COLO668 (cell line): ENCODE results near the gene SUSD6.
"Not testable (repeated sequence)": the region's sequence is repeated elsewhere in the genome, so short reads cannot be mapped to it uniquely, and the experiment has no call there.

Source experiments
- DNase-seq: peaks from one replicate; lab custom pipeline; 2025; ENCODE audit not compliant: unreplicated experiment; lab: John Stamatoyannopoulos, UW

Gene SUSD6

DNA sequence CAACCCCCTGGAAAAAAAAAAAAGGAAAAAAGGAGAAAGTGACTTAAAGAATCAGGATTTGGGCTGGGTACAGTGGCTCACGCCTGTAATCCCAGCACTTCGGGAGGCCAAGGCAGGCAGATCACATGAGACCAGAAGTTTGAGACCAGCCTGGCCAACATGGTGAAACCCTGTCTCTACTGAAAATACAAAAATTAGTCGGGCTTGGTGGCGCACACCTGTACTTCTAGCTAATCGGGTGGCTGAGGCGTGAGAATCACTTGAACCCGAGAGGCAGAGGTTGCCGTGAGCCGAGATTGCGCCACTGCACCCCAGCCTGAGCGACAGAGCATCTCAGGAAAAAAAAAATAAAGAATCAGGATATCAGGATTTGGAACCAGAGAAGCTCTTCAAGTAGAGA lies 36.2 kb downstream of the SUSD6 start:
- not testable (repeated sequence) for DNase-seq

- peak; percentile 46 for DNase-seq
These were observed 37.4 kb downstream of the SUSD6 start for GRCh38 chr14:69648480-69649451.

DNA sequence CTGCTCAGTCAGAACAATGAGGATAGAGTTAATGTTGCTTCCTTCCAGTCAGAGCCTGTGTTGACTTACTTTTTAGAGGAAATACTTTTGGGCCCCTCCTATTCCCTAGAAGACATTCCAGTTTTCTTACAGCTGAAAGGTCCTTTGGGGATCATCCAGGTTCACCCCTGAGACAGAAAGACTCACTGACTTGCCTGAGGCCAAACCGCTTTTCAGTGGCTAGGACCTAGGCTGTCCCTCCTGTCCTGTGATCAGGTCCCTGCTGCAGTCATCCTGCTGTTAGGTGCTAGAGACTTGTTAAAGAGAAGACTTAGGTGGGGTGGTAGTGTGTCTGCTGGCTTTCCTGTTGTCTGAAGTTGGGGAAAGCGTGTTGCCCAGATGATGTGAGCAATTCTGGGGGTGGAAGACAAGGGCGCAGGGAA lies 39.6 kb downstream of the SUSD6 start:
- DNase-seq = no peak

DNA sequence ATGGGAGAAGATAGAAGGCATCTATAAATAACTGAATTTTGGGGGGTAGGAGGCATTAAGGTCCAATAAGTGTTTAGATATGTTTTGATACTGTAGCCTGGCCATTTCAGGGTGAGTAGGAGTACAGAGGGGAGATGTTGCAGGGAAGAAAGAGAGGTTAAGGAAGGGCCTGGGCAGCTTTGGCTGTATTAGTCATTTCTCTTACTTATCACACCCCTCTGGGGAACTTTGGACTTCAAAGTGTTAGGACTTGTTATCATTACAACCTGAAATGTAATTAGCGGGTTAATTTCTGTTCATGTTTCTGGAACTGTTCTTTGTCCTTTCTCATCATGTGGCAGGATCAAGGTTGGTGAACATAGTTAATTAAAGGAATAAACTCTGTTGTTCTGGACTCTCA lies 40.3 kb downstream of the SUSD6 start:
- no peak for DNase-seq

DNA sequence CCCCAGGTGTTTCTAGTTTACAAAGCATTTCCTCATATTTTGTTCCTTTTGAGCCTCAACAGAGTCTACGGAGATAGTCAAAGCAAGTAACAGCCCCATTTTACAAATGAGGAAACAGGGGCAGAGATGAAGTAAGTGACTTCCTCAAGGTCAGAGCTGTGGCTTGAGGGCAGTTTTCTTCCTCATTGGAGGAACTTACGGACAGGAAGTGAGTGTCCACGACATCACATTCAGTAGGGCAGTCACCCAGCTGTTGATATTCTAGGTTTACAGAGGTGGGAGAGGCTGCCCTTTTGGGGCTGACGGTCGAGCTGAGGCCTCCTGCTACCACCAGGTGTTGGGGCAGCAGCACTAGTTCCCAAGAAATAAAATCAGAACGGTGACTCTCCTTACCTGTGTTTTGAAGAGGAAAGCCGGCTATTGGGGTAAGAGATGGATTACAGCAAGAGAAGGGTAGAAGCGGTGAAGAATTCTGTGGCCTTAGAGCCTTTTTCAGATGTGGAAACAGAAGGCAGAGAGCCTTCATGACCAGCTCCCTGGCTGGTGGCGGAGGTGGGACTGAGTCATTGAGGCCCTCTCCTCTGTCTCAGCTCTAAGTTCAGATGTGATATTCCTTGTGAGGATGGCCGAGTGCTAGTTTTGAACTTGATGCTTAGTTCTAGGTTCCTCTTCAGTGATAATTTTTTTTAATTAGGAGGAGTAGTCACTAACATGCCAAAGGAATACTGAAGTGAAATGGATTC lies 41.7 kb downstream of the SUSD6 start:
- DNase-seq = no peak

- DNase-seq = no peak
These were observed 42.7 kb downstream of the SUSD6 start for GRCh38 chr14:69654116-69654515.

DNA sequence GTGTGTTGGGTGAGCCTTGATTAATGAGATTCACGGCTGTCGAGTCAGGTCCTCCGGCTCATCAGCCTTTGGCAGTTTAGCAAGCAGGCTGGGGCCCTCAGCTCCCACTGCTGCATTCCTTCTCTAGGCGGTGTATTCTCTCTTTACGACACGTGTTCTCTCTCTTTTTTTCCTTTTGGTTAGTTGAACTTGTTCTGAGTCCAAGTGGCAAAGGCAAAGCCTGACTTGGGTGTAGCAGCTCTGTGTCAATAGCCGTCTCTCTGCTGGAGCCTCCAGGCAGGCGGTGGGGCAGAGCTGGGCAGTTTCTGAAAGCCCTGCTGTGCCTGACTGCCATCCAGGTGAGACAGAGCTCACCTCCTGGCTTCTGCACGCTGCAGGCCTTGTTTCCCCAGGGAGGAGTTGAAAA lies 46.6 kb downstream of the SUSD6 start:
- DNase-seq = peak; percentile 78

DNA sequence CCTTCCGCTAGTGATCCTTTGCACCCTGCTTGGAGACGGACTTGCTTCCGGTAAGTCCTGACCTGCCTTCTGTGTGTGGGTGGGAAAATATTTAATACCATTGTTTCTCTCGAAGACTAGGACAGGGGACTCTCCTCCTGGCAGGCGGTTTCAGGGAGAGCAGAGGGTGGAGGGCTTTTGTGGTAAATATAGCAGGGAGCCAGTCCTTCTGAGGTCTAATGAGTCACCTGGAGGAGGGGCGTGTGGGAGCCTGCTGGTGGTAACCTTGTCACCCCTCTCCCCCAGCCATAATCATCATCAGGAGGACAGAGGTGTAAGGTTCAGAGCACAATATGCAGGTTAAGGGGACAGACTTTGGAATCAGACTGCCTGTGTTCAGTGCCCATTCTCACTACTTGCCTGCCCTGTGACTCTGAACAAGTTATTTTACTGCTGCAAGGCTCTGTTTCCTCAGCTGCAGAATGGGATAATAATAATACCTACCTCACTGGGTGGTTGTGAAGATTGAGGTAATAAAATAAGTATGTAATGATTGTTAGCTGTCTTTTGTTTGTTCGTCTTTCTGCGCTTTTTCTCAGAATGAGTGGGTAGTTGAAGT lies 47.4 kb downstream of the SUSD6 start:
- DNase-seq = peak; percentile 44

- no peak for DNase-seq
These were observed 49.2 kb downstream of the SUSD6 start for GRCh38 chr14:69660344-69661193.

DNA sequence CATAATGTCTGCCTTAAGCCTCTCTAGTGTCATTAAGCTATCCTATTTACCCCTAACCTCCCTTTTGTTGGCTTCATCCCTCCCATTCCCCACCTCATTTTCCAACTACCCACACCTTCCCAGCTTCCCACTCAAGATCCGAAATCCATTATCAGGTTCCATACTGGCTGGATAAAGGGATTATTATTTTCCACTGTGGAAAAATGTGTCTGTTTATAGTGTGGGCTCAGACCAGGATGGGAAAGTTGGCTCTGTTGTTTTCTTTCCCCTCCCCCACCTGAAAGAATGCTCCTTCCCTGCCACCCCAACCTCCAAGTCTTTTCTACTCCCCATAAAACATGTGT lies 49.8 kb downstream of the SUSD6 start:
- DNase-seq = no peak

DNA sequence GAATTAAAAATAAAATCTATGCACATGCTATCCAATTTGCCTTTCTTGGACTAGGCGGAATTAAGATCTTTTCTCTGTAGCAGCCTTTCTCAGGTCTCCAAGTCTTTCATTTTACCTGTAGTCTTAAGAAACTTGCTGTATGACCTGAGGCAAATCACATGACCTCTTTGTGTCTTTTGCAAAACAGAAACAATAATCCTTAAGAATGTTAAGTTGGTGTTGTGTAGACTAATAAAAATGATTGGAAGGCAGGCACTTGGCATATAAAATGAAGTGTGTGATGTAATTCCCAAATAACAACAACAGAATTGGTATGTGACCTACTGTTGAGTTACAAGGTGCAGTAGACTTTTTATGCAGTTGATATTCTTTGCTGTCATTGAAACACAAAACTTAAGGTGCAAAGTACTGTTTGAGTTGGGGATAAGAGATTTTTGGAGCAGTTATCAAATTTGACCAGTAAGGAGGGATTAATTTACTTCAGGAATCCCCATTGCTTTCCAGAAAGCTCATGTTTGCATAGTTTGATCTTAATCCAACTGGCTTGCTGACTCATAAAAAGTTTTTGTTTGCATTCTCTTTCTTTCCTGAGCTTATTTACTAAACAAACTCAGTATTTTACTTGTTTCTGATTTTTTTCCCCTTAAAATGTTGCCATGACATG lies 51.4 kb downstream of the SUSD6 start:
- no peak for DNase-seq

DNA sequence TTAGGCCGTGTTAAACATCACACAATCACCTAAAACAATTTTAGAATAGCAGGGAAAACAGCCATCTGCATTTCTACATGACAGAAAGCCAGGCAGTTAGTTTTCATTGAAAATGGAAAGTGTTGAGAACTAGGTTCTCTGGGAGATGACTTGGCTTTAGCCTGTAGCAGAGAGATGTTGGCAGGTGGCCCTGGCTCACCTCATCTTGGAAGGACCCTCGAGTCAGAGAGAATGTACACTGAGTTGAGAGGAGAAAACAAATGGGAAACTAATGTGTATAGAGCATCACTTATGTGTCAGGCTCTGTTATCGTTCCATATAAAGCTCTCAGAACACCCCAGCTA lies 51.9 kb downstream of the SUSD6 start:
- no peak for DNase-seq

- DNase-seq = no peak
These were observed 52.9 kb downstream of the SUSD6 start for GRCh38 chr14:69664265-69664664.

- DNase-seq = no peak
These were observed 53.6 kb downstream of the SUSD6 start for GRCh38 chr14:69664865-69665526.

DNA sequence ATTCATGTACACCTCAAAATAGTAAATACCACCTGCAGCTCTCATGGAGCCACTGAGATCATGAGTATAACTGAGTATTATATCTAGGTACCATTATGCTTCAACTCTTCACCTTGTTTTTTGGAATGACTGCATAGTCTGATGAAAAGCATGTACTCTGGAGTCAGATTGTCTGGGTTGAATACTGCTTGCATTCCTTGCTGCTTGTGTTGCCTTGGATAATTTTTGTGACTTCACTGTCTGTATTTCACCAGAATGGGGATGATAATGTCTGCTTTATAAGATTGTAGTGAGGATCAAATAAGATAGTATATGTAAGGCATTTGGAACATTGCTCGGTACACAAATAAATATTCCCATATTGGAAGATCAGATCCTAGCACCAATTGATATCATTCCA lies 54.2 kb downstream of the SUSD6 start:
- DNase-seq = no peak

- DNase-seq = no peak
These were observed 54.7 kb downstream of the SUSD6 start for GRCh38 chr14:69666112-69666511.

DNA sequence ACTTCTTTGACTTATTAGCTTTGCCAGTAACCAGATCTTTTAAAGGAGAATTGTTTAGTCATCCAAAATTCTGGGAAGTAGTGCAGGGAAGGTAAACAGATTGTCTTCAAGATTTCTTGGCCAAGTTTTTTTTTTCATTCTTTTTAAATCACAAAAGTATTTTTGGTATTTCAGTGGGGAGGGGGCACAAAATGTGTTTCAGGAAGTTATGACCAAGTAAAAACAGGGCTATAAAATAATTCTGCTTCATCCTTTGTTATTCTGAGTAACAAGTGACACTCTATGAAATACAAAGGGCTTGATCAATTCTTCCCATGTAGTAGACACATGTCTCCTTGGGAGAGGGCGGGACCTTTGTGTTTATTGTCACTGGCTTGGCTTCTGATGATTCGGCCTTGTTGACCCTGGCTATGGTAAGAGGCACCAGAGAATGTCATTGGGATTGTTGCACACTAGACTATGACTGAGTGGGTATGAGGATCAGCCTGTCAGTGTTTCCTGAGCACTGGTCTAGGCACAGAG lies 55.4 kb downstream of the SUSD6 start:
- DNase-seq = no peak

DNA sequence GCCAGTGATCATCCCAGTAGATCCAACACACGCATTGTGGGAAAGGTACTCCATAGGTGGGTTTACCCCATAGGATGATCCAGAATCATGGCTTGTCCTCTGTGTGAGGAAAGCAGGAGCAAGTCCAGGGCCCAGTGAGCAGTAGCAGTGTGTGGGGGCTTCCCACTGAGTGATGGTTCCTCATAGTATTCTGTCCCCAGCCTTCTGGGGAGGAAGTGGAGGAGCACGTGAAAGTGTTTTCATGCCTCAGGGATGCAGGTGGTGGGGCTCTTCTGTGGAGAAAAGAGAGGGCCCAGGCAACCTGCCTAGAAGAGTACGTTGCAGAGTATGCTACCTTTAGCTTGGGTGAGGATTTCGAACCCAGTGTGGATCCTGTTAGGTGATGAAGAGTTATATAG lies 56.5 kb downstream of the SUSD6 start:
- no peak for DNase-seq

DNA sequence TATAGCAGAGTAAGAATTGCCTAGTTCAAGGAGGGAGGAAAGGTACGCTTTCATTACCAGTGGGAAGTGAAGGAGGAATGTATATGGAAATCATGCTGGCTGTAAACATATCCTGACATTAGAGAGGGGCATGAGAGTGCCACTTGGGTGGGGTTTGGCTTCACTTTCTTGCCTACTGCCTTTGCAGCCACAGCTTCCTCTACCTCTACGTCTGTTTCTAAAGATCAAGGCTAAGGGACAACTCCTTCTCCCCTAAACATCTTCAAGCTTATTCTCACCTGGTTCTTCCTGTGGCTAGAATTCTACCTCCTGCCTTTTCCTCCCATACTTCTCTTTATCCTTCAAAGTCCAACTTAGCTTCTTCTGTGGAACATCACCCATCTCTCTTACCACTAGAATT lies 58.0 kb downstream of the SUSD6 start:
- DNase-seq = no peak

DNA sequence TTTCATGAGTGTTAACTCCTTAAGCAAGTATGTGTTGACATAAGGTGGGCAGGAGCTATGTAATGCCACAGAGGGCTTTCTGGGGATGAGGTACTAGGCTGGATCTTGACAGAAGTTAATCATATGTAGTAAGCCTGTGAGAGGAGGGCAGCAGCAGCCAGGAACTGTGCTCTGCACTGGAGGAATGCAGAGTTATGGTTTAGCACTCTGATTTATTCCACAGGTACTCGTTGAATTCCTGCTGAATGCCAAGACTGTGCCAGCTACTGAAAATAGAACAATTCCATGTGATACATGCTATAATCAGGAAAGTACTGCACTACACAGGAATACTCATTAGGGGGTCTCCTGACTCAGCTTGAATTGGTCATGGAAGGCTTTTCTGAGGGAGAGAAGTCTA lies 58.7 kb downstream of the SUSD6 start:
- no peak for DNase-seq
